ENCODE data around the gene KCNK15.

DNA sequence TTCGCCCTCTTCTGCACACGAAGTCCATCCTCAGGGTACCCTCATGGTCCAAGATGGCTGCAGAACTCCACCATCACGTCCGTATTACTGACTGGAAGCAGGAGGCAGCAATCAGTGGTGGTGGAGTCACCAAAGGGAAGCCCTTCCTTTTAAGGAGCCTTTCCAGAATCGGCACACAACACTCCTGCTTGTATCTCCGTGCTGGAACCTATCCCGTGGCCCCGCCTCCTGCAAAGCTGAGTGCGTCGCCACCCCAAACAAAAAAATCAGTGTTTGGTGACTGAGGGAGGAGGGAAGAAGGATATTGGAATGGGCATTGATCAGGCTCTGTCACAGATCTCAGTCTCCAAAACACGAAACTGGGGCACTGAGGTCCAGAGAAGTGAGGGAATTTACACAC is 36.3 kb upstream of the KCNK15 start:
- TF ChIP-seq CTCF (IDR thresholded peaks at IDR 0.05) (no peak), POLR2A (IDR thresholded peaks at IDR 0.05) (no peak)

All from vagina (tissue), 2 donors.